ENCODE measurements around the gene ZDHHC14. TPM values are rescaled to one million over a fixed set of nuclear protein-coding genes. Genes with fewer than 3 reads are reported as not detected.

ZDHHC14 gene
- total and polyA plus RNA-seq, 2 of the 8 experiments (the other 6 are each of a cell fraction or from before 2014, with no cell fraction given), result 2.9 to 5.3 TPM

DNA sequence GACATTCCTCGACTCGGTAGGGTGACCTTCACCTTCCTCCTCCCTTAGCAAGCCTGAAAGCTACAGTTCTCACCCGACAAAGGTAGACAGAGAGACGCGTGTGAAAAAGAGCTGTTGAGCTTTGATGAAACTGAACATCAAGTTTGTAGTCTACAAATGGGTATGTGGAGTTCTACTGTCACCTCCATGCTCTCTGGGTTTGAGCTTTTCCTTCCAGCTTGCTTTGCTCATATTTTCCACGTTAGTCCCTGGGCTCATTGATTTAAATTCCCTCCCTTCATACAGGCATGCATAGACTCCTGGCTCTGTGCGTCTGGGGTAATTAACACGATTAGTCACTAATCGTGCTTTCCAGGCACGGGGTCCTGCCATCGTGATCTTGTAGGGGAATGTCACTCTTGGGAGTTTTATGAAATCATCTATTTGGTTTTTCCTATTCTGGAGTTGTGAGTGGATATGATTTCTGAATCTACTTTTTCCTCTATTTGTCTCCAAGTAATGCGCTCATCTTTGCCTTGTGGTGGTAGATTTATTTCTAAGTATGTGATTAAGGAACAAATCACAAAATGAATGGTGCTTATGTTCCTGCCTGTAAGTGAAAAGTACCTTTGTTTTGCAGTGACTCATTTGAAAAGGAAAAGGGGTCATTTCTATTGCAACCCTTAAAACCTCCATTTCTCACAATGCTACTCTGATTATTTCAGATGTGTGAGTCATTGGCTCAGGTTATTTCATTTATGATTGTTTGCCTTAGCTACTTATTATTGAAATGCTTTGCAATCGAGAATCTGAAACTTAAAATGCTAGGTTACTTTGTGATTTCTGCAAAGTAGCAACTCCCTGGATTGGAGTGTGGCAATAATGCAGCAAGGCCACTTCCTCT, 154.6 kb downstream of the ZDHHC14 start (continued):
- TF ChIP-seq E2F6 (IDR thresholded peaks at IDR 0.05), result no peak
- no peak for TF ChIP-seq POLR2AphosphoS5 (IDR thresholded peaks at IDR 0.05; ENCODE audit: low read depth, low read length)
- TF ChIP-seq HDAC2 (IDR thresholded peaks at IDR 0.05; ENCODE audit: borderline replicate concordance in 1 of 2, low read depth in 2 of 2, low read length in 2 of 2), result no peak
- TF ChIP-seq PHF8 (conservative IDR thresholded peaks at IDR 0.05; ENCODE audit: low read depth, low read length), result no peak
